ENCODE measurements around the gene EXOC4. TPM values are rescaled to one million over a fixed set of nuclear protein-coding genes. Genes with fewer than 3 reads are reported as not detected.

Gene EXOC4
- total and polyA plus RNA-seq, 2 of the 13 experiments (the other 11 are each of a cell fraction or from before 2014, with no cell fraction given), result 22.5 to 39.0 TPM

- no peak for TF ChIP-seq ZNF574 (CRISPR knock-in tag; IDR thresholded peaks at IDR 0.05)
- no peak for TF ChIP-seq MBNL3 (CRISPR knock-in tag; conservative IDR thresholded peaks at IDR 0.05)
- no peak for TF ChIP-seq BATF2 (CRISPR knock-in tag; IDR thresholded peaks at IDR 0.05)
- TF ChIP-seq MAFK (conservative IDR thresholded peaks at IDR 0.05 in 1 of 2, IDR thresholded peaks at IDR 0.05 in 1 of 2; ENCODE audit: low read length in 2 of 2), result no peak
- no peak for TF ChIP-seq ZNF773 (CRISPR knock-in tag; IDR thresholded peaks at IDR 0.05; ENCODE audit: borderline replicate concordance)
These were observed 376.8 kb downstream of the EXOC4 start (continued) for GRCh38 chr7:133629701-133630100.

GRCh38 chr7:133633055-133633454 is 380.2 kb downstream of the EXOC4 start:
- Histone ChIP-seq H3K36me3 (replicated peaks in 1 of 2; ENCODE audit: control insufficient read depth in 1 of 2, insufficient read depth in 2 of 2, low read length in 2 of 2) (no peaks in the 10 kb centered on the region; a peak in 1 of 5 replicates), H3K9me3 (ENCODE audit: low read length) (no peaks in the 10 kb centered on the region), H3K4me2 (ENCODE audit: low read depth, low read length) (no peak overlapping the region), H2AFZ (ENCODE audit: low read length) (no peak overlapping the region), H3K27ac (ENCODE audit: extremely low read length, insufficient read depth, low read length) (no peak overlapping the region), H3K4me1 (ENCODE audit: insufficient read depth, low read length) (no peaks in the 10 kb centered on the region), H4K20me1 (ENCODE audit: insufficient read depth, low read length) (no peaks in the 10 kb centered on the region), H3K4me3 (replicated peaks in 1 of 3; ENCODE audit: insufficient read depth in 1 of 3, low read depth in 2 of 3, low read length in 3 of 3) (no peak overlapping the region), H3K27me3 (ENCODE audit: control insufficient read depth in 1 of 2, insufficient read depth in 2 of 2, low read length in 2 of 2) (no peaks in the 10 kb centered on the region), H3K9ac (ENCODE audit: insufficient read depth, low read depth, low read length) (no peak overlapping the region), H3K79me2 (ENCODE audit: insufficient read depth, low read length) (no peaks in the 10 kb centered on the region)
- WGBS (ENCODE audit: low lambda C conversion rate), result 47% methylated on average over 2 of the region's 2 CpGs
- ATAC-seq (no peak), FAIRE-seq (no peak), DNase-seq (ENCODE audit: low spot score) (no peak)
- in situ Hi-C loops (cut with HindIII; ENCODE audit: extremely low pct_ligation_motif_present, low pct_unique_long_range_greater_than_20kb) (no loop called here), intact Hi-C loops (cut with micrococcal nuclease; ENCODE audit: unreplicated experiment) (no loop called here)
- TF ChIP-seq TFAP4 (IDR thresholded peaks at IDR 0.05; ENCODE audit: borderline replicate concordance, low read depth), result no peak
- TF ChIP-seq ZBTB3 (CRISPR knock-in tag; IDR thresholded peaks at IDR 0.05; ENCODE audit: borderline replicate concordance, low read depth), result no peak
- POLR2A ChIA-PET, result no interaction called here
- no TSS peak for BruUV-seq (replicated peaks)
- CTCF ChIA-PET (ENCODE audit: low intra/inter-chr PET ratio, low total read pairs), result no interaction called here

Measured in HepG2 (cell line).